ENCODE results near the gene TRIM65.
A peak's percentile ranks its signal among the peaks of the same experiment; 100 is the strongest.
"Not testable (repeated sequence)": the region's sequence is repeated elsewhere in the genome, so short reads cannot be mapped to it uniquely, and the experiment has no call there.

TRIM65 gene

DNA sequence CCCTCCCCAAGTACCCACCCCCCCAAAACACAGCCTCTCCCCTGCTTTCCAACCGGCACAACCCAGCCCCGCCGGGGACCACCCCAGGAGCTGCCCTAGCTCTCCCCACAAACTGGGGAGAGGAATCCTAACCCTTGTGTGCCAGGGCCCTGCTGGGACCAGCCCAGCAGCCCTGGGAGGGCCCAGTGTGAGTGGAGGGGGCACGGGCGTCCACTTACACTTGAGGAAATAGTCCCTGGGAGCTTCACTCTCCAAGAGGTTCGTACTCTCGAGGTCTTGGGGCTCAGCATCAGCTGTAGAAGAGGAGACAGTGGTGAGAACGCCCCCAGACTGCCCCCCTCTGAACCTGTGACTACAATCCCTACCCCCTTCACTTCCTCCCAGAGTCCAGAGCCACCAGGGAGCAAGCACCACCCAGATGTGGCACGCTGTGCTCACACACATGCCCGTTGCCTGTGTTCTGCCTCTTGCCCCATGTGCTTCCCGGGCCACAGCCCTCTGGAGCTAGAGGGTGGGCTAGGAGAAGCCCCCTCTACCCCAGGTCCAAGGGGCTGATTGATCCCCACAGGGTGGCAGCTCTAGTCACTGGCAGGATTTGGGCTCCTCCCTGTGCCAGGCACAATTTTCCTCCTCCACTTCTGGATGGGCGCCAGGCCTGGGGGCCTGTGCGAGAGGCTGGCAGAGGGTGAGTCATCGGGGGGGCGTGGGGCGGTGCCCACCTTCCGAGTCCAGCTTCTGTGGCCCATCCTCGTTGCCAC is 21.4 kb downstream of the TRIM65 start:
- no peak for DNase-seq

DNA sequence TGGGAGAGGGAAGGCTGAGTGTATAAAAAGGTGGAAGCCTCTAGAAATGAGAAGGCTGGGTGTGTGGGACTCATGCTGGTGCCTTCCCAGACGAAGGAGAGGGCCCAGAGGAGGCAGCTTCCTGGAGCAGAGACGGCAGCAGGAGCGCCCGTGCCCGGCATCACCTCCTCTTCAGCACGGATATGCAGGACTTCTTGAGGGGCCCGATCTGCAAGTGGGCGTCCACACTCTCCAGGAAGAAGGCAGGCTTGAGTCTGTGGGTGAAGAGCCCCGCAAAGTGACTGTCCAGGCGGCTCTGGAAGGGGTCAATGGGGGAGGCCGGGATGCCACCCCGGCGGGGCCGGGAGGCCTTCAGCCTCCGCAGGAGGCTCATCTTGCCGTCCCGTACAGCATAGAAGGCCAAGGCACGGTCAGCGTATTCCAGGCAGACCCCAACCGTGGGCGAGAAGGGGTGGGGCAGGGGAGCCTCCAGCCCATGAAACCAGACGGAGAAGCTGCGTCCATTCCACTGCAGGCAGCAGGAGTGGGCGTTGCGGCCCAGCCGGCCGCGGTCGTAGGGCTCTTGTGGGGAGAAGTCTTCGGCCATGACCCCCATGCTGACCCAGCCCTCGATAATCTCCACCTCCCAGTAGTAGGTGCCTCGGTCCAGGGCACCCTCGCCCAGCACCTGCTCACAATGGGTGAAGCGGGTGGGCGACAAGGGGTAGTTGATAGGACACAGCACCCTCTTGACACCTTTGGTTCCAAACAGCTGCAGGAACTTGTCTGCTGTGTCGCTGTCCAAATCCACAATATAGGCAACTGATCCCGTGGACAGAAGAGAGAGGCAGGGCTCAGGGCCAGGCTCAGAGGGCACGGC is 22.2 kb downstream of the TRIM65 start:
- no peak for DNase-seq

DNA sequence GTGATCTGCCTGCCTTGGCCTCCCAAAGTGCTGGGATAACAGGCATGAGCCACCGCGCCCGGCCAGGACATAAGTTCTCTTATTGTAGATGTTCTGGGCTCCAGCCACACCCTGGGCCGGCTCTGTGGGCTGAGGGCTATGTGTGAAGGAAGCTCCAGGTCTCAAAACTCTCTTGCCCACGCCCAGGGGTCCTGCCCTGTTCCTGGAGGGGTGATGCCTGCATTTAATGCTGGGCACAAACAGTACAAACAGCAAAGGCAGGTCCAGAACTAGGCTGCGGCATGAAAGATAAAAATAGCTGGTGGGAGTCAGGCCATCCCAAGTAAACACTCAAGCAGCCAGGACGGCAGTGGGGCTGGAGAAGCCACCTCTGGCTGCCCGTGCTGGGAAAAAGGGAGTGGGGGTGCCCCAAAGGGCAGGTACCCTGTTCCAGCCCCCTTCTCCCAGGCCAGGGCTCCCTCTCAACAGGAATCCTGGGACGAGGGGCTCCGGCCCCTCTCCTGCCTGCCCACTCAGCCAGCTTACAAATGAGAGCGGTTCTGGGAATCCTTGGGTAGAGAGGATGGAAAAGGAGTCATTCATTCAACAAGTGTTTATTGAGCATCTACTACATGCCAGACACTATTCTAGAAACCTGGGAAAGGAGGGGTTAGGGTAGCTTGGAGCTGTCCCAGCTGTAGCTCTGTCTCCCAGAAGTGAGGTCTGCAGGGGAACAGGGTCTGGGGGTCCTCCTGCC is 23.0 kb downstream of the TRIM65 start:
- no peak for DNase-seq

DNA sequence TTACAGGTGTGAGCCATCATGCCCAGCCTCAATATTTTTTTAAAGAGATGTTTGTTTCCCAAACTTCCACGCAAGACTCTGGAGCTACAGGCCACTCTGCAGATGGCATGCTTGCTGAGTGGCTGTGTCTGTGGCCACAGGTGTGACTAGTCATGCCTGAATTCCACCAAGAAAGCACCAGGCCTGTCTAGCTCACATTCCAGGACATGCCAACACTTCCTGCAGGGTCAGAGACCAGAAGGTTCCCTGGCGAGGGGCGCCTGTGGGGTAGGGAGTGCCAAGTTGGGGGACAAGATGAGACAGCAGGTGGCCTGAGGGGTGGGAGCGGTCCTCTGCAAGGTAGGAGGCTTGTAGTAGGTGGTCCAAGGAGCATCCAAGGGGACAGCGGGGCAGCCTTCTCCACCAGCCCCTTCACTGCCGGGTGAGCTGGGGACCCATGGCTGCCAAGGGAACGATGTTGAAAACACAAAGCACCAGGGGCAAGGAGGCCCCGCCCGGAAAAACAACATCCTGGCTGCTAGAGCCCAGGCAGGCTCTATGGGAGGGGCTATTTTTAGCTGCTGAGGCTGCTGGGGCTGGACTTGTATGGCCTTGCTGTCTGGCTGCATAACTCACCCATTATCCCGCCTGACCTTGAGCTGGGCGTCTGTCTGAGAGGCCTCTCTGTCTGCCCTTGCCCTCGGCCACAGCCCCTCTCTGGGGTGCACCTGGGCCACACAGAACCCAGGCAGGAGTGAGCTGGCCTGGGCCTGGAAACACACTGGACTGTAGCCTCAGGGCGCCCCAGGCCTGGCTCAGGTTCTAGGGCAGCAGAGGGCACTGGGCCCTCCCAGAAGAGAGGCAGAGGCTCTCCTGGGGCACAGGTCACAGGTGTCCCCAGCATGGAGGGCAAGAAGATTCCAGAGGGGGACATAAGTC is 24.1 kb downstream of the TRIM65 start:
- no peak for DNase-seq

DNA sequence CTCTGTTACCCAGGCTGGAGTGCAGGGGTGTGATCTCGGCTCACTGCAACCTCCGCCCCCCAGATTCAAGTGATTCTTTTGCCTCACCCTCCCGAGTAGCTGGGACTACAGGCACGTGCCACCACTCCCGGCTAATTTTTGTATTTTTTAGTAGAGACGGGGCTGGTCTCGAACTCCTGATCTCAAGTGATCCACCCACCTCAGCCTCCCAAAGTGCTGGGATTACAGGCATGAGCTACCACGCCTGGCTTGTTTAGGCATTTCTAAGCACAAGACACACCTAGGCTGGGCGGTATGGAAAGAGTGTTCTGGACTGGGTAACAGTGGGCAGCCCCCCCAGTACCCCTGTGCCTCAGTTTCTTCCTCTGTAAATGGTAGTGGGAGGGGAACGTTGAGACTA is 26.5 kb downstream of the TRIM65 start:
- DNase-seq: not testable (repeated sequence)

DNA sequence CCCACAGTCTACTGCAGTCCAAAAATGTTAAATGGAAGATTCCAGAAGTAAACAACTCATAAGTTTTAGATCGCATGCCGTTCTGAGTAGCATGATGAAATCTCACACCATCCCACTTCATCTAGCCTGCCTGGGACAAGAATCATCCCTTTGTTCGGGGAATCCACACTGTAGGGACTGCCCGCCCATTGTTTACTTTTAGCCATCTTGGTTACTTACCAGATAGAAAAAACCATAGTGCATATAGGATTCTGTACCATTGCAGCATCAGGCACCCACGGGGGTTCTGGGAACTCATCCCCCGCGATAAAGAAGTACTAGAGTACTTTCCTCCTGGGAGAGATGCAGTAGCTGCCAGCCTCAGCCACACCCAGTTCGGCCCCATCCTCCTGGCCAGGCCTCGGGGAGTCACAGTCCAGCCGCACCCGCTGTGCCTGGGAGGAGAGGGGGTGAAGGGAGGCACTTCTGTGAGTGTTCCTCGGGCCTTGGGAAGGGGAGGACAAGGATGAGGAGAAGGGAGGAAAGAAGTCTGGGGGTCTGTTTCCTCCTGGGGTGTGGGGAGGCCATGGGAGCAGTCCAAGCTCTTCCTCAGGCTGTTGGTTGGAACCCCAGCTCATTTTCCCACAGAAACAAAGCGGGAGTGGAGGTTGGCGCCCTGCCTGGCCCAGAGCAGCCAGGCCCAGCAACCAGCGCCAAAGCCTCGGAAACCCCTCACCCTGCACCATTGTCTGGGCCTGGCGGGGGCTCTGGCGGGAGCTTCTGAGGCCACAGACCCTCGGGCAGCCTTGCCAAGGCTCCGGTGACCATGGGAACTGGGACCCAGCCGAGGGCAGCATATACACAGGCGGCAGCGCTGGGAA is 27.2 kb downstream of the TRIM65 start:
- no peak for DNase-seq

DNA sequence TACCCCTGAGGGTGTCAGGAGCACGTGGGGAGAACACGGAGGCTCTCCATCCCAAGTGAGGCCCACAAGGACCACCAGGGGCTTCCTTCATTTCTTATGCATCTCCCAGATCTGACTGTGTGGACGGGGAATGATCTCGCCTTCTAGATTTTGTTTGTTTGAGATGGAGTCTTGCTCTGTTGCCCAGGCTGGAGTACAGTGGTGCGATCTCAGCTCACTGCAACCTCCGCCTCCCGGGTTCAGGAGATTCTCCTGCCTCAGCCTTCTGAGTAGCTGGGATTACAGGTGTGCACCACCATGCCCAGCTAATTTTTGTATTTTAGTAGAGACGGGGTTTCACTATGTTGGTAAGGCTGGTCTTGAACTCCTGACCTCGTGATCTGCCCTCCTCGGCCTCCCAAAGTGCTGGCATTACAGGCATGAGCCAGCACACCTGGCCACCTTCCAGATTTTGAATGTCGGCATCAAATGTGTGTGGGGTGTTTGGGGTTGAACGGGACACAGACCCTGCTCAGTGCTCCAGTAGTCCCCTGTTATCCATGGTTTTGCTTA is 27.9 kb downstream of the TRIM65 start:
- not testable (repeated sequence) for DNase-seq

DNA sequence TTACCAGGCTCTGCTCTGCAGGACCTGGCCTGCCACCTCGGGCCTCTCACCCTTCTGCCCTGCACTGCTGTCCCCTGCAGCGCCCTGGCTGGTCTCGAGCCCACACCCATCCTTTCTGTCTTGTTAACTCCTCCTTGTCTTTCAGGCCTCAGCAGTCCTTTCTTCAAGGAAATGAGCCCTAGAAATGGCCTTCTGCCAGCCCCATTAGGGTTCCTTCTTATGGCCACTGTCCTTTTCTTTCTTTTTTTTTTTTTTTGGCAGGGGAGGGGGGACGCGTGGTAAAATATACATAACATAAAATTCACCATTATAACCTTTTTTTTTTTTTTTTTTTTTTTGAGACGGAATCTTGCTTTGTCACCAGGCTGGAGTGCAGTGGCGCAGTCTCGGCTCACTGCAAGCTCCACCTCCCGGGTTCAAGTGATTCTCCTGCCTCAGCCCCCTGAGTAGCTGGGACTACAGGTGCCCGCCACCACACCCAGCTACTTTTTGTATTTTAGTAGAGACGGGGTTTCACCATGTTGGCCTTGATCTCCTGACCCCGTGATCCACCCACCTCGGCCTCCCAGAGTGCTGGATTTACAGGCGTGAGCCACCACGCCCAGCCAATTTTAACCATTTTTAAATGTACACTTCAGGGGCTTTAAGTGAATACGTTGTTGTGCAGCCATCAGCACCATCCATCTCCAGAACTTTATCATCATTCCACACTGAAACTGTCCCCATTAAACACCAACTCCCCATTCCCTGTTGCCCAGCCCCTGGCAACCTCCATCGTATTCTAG is 31.2 kb downstream of the TRIM65 start:
- peak; percentile 4 for DNase-seq

DNA sequence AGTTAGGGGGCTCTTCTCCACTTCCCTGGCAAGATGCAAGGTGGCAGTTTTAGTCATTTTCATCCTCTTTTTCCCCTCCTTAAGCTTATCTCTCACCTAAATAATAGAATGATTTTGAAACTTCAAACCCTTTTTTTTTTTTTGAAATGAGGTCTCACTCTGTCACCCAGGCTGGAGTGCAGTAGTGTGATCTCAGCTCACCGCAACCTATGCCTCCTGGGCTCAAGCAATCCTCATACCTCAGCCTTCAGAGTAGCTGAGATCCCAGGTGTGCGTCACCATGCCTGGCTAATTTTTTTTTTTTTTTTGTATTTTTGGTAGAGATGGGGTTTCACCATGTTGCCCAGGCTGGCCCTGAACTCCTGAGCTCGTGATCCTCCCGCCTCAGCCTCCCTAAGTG is 31.9 kb downstream of the TRIM65 start:
- peak; percentile 4 for DNase-seq

DNA sequence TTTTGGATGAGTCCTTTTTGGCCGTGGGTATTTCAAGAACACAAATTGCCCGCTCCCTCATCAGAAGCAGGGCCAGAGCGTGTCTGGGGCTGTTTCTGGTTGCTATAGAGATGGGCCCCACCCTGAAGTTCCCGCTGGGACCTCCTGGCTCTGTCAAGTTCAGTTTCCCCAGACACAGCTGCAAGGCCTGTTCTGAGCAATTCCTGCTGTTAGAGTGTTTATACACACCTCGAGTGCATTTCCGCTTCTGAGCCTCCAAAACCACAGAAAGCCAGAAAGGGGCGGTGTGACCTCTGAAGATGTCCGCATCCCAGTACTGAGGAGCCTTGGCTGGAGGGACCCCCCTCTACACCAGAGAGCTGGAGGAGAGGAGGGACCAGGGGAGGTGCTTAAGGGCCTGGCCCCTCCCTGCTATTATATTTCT is 32.3 kb downstream of the TRIM65 start:
- peak; percentile 55 for DNase-seq

DNA sequence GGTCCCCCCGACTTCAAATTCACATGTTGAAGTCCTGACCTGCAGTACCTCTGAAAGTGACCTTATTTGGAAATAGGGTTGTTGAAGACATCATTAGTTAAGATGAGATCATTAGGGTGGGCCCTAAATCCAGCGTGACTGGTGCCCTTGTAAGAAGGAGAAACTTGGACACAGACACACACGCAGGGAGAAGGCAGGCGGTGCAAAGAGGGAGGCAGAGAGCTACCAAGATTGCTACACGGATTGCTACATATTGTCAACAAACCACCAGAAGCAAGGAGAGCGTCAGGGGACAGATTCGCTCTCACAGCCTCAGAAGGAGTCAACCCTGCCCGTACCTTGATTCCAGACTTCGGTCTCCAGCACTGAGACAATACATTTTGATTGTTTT is 34.8 kb downstream of the TRIM65 start:
- DNase-seq: peak; percentile 2

DNA sequence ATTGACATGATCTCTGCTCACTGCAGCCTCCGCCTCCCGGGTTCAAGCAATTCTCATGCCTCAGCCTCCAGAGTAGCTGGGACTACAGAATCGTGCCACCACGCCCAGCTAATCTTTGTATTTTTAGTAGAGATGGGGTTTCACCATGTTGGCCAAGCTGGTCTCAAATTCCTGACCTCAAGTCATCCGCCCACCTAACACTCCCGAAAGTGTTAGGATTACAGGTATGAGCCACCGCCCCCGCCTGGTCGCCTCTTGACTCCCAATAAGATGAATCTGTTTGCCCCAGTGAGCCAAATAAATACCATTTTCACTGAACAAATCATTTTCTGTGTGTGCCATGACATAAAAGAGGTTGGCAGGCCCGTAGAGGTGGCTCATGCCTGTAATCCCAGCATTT is 37.4 kb downstream of the TRIM65 start:
- not testable (repeated sequence) for DNase-seq

DNA sequence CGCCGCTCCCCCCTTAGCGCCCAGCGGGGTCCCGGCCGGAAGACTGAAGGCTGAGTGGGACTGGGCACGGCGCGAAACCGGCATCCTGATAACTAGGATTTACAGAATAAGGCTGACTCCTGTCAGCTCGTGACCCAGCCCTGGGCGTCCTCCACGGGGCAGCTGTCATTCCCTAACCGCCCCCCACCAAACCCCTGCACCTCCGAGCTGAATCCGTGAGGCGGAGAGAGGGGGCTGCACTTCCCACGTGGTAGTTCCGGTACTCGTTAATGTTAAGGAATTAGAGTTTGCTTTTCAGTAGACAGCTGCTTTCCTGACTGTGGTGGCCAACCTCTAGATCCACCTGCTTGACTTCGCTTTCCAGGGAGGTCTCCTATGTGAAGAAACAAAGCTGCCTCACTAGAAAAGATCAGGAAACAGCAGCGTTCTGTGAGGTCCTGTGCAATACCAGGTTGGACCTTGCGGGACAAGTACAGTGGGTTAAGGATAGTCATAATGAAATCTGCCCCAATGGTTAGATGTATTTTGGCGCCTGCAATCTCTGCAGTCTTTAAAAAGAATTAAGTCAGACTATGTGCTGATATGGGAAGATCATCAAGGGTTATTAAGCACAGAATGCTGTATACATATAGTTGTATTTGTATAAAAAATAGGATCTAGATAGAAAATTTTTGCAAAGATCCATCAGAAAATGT is 40.5 kb downstream of the TRIM65 start:
- peak; percentile 58 for DNase-seq

DNA sequence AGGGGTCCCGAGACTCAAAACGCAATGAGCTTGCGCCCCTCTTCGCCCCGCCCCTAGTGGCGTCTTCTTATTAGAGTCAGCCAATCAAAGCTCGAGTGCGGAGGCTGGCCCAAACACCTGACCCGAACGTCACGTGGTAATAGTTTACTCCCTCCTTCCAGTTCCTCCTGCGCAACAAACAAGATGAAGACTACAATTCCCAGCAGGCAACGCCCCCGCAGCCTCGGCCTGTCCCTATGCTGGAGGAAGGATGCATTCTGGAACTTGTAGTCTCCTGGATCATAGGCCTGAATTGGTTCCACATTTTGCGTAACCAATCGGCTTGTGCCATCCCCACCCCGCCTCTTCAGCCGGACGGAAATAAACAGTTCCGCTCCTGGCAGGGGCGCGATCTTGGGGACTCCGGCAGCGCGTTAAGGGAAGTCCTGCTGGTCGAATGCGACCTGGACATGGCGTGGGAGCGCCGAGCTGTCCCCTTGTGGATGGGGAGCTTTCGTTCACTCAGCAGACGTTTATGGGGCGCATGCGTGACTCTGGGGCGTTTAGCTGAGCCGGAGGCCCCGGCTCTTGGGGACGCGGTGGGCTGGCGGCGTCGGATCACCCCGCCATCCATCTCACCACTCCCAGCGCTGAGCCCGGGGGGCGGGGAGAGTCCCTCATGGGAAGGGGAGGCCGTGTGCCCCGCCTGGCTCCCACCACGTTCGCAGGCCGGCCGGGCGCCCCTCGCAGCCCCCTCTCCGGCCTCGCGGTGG is 41.3 kb downstream of the TRIM65 start, which contains the start of gene WBP2:
Gene WBP2, minus strand, starts transcription at position 26 of the 752 bp plus-strand sequence. CDS start 38 bp downstream, outside the sequence.
- DNase-seq: peak; percentile 100

DNA sequence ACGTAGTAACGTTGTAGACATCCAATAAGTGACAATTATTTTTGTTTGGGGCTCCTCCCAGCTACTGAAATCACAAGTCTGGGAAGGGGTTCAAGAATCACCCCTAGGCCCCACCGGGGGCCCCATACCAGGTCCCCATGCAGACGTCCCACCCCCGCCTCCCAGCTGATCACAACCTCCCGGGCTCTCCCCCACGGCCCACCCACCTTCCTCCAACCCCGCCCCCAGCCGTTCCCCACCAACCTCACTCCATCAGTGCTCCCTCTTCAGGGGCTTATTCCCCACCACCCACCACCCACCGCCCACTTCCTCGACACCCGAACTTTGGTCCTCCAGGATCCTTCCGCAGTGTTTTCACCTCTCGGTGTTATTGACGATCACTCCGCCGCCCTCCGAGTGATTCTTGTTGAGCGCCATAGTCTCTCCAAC is 41.9 kb downstream of the TRIM65 start:
- no peak for DNase-seq

DNA sequence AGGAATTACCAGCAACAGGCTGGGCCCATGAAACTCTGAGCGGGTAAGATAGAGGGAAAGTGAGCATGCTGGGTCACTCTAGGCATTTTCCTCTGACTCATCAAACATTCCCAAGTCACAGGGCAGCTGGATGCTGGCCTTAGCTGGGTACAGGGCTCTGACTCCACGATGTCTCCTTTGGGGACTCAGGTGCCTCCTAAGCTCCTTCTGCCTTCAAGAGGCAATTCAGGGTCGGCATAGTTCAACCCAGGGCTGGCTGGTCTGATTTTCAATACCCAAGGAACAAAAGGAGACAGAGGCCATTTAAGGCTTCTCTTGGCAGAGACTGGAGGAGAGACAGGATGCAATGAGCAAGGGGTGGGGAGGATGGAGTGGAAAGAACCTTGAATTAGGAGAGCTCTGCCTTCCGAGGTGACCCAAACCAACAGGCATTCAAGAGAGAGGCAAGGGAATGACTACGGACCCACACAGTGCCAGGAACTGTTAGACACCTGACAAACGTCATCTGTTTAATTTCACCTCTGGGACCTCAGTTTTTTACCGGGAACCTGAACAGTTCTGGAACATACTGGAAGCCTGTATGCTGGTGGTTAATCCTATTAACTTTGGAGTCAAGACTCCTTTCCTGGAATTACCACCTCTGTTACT is 42.5 kb downstream of the TRIM65 start:
- no peak for DNase-seq

DNA sequence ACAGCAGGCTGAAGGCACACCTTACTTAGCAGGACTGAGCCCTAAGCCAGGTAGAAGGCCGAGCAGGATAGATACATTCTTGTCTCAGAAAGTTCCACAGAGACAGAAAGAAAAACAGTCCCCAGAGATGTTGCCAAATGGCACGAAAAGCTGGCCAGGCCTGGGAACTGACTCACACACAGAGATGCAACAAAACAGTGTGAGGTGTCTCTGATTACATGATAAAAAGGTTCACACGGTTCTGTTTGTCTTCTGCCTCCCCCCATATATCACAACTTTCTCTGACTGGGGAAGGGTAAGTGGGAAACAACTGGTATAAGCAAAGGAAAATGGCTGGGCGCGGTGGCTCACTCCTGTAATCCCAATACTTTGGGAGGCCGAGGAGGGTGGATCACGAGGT is 43.3 kb downstream of the TRIM65 start:
- DNase-seq: no peak

DNA sequence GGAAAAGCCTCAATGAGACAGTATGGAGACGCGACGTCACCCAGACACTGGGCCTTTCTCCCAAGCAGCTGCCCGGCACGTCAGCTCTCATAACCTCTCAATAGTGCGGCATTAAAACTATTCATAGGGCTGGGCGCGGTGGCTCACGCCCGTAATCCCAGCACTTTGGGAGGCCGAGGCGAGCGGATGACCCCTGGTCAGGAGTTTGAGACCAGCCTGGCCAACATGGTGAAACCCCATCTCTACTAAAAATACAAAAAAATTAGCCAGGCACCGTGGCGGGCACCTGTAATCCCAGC is 45.1 kb downstream of the TRIM65 start:
- not testable (repeated sequence) for DNase-seq
